Suprapubic skin (tissue), 4 donors: ENCODE data around the gene PSMD3. TPM values are rescaled to one million over a fixed set of nuclear protein-coding genes. Genes with fewer than 3 reads are reported as not detected.

Experiments used
- DNase-seq, 2 donors: peaks; one replicate each; pipeline ENCODE4 v3.0.0-alpha.2; 2019; ENCODE audit warnings: low spot score in 2 of 2
- H3K27ac ChIP-seq: fragments of 200-600 bp; sonication (generic); one replicate; pipeline ENCODE4 v1.5.1; 2019
- H3K27me3 ChIP-seq: fragments of 200-600 bp; sonication (generic); one replicate; pipeline ENCODE4 v1.5.1; 2019
- H3K36me3 ChIP-seq: fragments of 200-600 bp; sonication (generic); one replicate; pipeline ENCODE4 v1.5.1; 2019
- H3K4me1 ChIP-seq: fragments of 200-600 bp; sonication (generic); one replicate; pipeline ENCODE4 v1.5.1; 2019
- H3K4me3 ChIP-seq: fragments of 200-600 bp; sonication (generic); one replicate; pipeline ENCODE4 v1.5.1; 2019; ENCODE audit warnings: mild to moderate bottlenecking
- H3K9me3 ChIP-seq: fragments of 200-600 bp; sonication (generic); one replicate; pipeline ENCODE4 v1.5.1; 2019
- EP300 ChIP-seq: sonication (generic); formaldehyde crosslinking; IDR thresholded peaks from one replicate; pipeline ENCODE4 v1.6.1; 2017; ENCODE audit warnings: antibody characterized with exemption
- POLR2A ChIP-seq, 2 donors: fragments of 450-650 bp; IDR thresholded peaks; one replicate each; pipeline ENCODE4 v1.6.1; 2017; ENCODE audit warnings: antibody characterized with exemption in 2 of 2, mild to moderate bottlenecking in 2 of 2, moderate library complexity in 2 of 2
- POLR2AphosphoS5 ChIP-seq, 3 donors: sonication (generic); formaldehyde crosslinking; IDR thresholded peaks; one replicate each; pipeline ENCODE4 v1.6.1; 2017; ENCODE audit warnings: antibody characterized with exemption in 3 of 3
- WGBS: methylation state at CpG from one replicate; pipeline ENCODE4 v1.1.5; 2018; 5-methylcytosine and 5-hydroxymethylcytosine counted together
- total RNA-seq, 4 donors: library from RNA; depleted of rRNA; stranded (reverse); fragments of >200 nt; gene quantifications; one replicate each; pipeline ENCODE4 v1.1.0, GENCODE V29; 2016
- TF ChIP-seq, protein P1 (sequence below), 2 donors: fragments of 200-600 bp in 1 of 2; fragments of 450-650 bp in 1 of 2; sonication (generic) in 1 of 2; IDR thresholded peaks; one replicate each; pipeline ENCODE4 v1.5.1; 2016 to 2019; ENCODE audit warnings: antibody characterized with exemption in 2 of 2, mild to moderate bottlenecking in 1 of 2, moderate library complexity in 1 of 2

Gene PSMD3
- total RNA-seq, 4 donors from 2014 or later = 82.8 to 118 (median 104) TPM

DNA sequence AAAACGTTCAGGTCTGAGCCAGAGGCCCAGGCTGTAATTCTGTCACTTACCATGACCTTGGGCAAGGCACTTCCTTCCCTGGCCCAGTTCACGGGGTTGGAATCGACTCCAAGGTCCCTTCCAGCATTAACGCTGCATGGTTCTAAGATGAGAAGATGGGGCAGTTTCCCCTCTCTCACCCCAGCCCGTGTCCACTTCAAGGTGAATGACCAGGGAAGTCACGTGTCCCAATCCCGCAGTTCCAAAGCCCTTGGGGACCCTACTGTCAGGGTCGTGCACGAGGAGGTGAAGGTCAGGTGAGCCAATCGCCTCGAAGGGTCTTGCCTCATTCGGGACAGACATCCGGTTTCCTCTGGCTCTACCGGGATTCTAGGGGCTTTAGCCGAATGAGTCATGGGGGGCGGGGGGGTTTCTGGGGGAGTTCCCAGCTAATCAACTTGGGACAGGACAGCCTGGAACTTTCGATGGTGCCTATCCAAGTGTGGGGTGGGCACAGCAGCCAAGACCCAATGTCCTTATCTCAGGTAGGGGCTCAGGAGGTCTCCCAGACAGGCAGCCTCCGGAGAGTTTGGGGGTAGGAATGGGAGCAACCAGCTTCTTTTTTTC lies 33.9 kb downstream of the PSMD3 start:
- 67% methylated on average over 17 of the region's 18 CpGs for WGBS
- TF ChIP-seq, protein P1, sequence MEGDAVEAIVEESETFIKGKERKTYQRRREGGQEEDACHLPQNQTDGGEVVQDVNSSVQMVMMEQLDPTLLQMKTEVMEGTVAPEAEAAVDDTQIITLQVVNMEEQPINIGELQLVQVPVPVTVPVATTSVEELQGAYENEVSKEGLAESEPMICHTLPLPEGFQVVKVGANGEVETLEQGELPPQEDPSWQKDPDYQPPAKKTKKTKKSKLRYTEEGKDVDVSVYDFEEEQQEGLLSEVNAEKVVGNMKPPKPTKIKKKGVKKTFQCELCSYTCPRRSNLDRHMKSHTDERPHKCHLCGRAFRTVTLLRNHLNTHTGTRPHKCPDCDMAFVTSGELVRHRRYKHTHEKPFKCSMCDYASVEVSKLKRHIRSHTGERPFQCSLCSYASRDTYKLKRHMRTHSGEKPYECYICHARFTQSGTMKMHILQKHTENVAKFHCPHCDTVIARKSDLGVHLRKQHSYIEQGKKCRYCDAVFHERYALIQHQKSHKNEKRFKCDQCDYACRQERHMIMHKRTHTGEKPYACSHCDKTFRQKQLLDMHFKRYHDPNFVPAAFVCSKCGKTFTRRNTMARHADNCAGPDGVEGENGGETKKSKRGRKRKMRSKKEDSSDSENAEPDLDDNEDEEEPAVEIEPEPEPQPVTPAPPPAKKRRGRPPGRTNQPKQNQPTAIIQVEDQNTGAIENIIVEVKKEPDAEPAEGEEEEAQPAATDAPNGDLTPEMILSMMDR (IDR thresholded peaks at IDR 0.05) = no peak
- no peak for TF ChIP-seq POLR2AphosphoS5 (IDR thresholded peaks at IDR 0.05)
- no peak for TF ChIP-seq EP300
- TF ChIP-seq POLR2A (IDR thresholded peaks at IDR 0.05) = no peak
- no peak overlapping the region for H3K4me3 ChIP-seq
- H3K9me3 ChIP-seq = no peaks in the 10 kb centered on the region
- H3K27ac ChIP-seq = no peak overlapping the region
- H3K27me3 ChIP-seq = no peaks in the 10 kb centered on the region
- peaks cover 26% of the 10 kb centered on the region for H3K4me1 ChIP-seq
- H3K36me3 ChIP-seq = peaks cover 13% of the 10 kb centered on the region
- DNase-seq = no peak

DNA sequence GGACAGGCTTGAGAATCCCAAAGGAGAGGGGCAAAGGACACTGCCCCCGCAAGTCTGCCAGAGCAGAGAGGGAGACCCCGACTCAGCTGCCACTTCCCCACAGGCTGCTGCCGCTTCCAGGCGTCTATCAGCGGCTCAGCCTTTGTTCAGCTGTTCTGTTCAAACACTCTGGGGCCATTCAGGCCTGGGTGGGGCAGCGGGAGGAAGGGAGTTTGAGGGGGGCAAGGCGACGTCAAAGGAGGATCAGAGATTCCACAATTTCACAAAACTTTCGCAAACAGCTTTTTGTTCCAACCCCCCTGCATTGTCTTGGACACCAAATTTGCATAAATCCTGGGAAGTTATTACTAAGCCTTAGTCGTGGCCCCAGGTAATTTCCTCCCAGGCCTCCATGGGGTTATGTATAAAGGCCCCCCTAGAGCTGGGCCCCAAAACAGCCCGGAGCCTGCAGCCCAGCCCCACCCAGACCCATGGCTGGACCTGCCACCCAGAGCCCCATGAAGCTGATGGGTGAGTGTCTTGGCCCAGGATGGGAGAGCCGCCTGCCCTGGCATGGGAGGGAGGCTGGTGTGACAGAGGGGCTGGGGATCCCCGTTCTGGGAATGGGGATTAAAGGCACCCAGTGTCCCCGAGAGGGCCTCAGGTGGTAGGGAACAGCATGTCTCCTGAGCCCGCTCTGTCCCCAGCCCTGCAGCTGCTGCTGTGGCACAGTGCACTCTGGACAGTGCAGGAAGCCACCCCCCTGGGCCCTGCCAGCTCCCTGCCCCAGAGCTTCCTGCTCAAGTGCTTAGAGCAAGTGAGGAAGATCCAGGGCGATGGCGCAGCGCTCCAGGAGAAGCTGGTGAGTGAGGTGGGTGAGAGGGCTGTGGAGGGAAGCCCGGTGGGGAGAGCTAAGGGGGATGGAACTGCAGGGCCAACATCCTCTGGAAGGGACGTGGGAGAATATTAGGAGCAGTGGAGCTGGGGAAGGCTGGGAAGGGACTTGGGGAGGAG lies 34.7 kb downstream of the PSMD3 start, which contains the start of gene CSF3:
CSF3 (plus strand) TSS at position 436 of the 993 bp plus-strand sequence; CDS start at position 471, 35 bp downstream.
- H3K4me3 ChIP-seq = no peak within 1 kb of the TSS
- 61% methylated on average over 17 of the region's 20 CpGs for WGBS
- peaks cover 25% of the 10 kb centered on the region for H3K4me1 ChIP-seq
- H3K9me3 ChIP-seq = no peaks in the 10 kb centered on the region
- TF ChIP-seq EP300 (no peak), POLR2AphosphoS5 (IDR thresholded peaks at IDR 0.05) (no peak), POLR2A (IDR thresholded peaks at IDR 0.05) (no peak)
- TF ChIP-seq, protein P1 (IDR thresholded peaks at IDR 0.05) = no peak
- no peak within 1 kb of the TSS for H3K27ac ChIP-seq
- peaks cover 20% of the 10 kb centered on the region for H3K36me3 ChIP-seq
- H3K27me3 ChIP-seq = no peaks in the 10 kb centered on the region
- no peak for DNase-seq

DNA sequence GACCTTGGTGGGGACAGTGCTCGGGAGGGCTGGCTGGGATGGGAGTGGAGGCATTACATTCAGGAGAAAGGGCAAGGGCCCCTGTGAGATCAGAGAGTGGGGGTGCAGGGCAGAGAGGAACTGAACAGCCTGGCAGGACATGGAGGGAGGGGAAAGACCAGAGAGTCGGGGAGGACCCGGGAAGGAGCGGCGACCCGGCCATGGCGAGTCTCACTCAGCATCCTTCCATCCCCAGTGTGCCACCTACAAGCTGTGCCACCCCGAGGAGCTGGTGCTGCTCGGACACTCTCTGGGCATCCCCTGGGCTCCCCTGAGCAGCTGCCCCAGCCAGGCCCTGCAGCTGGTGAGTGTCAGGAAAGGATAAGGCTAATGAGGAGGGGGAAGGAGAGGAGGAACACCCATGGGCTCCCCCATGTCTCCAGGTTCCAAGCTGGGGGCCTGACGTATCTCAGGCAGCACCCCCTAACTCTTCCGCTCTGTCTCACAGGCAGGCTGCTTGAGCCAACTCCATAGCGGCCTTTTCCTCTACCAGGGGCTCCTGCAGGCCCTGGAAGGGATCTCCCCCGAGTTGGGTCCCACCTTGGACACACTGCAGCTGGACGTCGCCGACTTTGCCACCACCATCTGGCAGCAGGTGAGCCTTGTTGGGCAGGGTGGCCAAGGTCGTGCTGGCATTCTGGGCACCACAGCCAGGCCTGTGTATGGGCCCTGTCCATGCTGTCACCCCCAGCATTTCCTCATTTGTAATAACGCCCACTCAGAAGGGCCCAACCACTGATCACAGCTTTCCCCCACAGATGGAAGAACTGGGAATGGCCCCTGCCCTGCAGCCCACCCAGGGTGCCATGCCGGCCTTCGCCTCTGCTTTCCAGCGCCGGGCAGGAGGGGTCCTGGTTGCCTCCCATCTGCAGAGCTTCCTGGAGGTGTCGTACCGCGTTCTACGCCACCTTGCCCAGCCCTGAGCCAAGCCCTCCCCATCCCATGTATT lies 35.7 kb downstream of the PSMD3 start:
- Histone ChIP-seq H3K4me3 (no peak overlapping the region), H3K4me1 (peaks cover 24% of the 10 kb centered on the region), H3K27ac (no peak overlapping the region), H3K36me3 (peaks cover 21% of the 10 kb centered on the region), H3K27me3 (no peaks in the 10 kb centered on the region), H3K9me3 (no peaks in the 10 kb centered on the region)
- TF ChIP-seq EP300 (no peak), POLR2A (IDR thresholded peaks at IDR 0.05) (no peak), POLR2AphosphoS5 (IDR thresholded peaks at IDR 0.05) (no peak)
- TF ChIP-seq, protein P1 (IDR thresholded peaks at IDR 0.05) = no peak
- no peak for DNase-seq
- 85% methylated on average over 24 of the region's 26 CpGs for WGBS

DNA sequence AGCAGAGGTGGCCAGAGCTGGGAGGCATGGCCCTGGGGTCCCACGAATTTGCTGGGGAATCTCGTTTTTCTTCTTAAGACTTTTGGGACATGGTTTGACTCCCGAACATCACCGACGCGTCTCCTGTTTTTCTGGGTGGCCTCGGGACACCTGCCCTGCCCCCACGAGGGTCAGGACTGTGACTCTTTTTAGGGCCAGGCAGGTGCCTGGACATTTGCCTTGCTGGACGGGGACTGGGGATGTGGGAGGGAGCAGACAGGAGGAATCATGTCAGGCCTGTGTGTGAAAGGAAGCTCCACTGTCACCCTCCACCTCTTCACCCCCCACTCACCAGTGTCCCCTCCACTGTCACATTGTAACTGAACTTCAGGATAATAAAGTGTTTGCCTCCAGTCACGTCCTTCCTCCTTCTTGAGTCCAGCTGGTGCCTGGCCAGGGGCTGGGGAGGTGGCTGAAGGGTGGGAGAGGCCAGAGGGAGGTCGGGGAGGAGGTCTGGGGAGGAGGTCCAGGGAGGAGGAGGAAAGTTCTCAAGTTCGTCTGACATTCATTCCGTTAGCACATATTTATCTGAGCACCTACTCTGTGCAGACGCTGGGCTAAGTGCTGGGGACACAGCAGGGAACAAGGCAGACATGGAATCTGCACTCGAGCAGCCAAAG lies 36.9 kb downstream of the PSMD3 start:
- DNase-seq = no peak
- TF ChIP-seq POLR2AphosphoS5 (IDR thresholded peaks at IDR 0.05) (no peak), EP300 (no peak), POLR2A (IDR thresholded peaks at IDR 0.05) (no peak)
- Histone ChIP-seq H3K4me3 (no peak overlapping the region), H3K27me3 (no peaks in the 10 kb centered on the region), H3K4me1 (peaks cover 25% of the 10 kb centered on the region), H3K9me3 (no peaks in the 10 kb centered on the region), H3K27ac (no peak overlapping the region), H3K36me3 (peaks cover 34% of the 10 kb centered on the region)
- 55% methylated on average over 14 of the region's 15 CpGs for WGBS
